GM21528 (cell line): Measurements from ENCODE around the gene NR5A1.

Experiments used
- ATAC-seq: cut with Tn5 transposase; IDR thresholded peaks from one replicate; pipeline ENCODE4 v1.9.1; 2021; ENCODE audit warnings: mild to moderate bottlenecking, moderate library complexity; ENCODE audit not compliant: unreplicated experiment, low FRiP score

NR5A1 gene

DNA sequence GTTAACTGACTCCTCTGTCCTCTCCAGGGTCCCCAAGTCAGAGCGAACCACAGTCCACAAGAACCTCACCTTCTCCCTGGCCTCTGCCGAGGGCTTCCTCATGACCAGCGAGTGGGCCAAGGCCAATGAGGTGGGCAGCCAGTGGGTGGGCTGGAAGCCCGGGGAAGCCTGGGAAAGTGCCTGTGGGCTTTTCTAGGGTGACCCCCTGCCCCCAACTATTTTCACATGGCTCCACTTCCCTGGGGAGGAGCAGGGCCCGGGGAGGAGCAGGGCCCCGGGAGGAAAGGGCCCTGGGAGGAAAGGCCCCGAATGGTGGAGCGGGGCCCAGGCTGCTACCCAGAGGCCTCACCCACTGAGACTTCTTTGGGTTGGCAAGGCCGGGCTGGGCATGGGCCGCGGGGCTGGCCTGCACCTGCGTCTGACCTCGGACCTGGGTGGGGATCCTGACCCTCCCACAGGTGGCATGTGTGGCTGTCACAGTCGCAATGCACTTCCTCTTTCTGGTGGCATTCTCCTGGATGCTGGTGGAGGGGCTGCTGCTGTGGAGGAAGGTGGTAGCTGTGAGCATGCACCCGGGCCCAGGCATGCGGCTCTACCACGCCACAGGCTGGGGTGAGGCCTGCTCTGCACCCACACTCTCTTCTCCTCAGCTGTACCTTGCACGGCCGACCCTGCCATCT lies 39.0 kb downstream of the NR5A1 start:
- ATAC-seq, result no peak

DNA sequence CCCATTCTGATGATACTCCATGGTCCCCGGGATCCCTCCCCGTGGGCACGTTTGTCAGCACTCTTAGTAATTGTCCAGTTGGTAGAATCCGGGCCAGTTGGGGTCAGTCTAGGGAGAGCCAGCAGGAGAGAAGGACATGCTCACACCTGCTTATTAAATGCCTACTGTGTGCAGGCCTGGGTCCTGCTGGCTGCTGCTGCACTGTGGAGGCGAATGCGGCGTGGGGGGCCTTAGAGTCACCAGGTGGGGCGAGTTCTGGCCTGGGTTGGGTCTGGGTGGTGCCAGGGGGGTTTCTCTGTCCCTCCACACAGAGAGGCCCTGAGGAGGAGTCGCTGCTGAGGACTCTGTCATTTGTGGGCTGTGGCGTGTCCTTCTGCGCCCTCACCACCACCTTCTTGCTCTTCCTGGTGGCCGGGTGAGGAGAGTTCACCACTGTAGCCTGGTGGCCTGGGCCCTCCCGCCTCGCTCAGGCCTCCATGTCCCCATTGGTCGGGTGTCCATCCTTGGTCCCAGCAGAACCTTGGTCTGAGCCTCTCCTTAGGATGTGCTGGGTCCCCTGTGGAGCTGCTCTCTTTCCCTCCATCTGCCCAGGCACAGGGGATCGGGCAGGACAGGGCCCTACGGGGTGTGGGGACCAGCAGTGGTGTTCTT lies 39.7 kb downstream of the NR5A1 start:
- ATAC-seq, result no peak

DNA sequence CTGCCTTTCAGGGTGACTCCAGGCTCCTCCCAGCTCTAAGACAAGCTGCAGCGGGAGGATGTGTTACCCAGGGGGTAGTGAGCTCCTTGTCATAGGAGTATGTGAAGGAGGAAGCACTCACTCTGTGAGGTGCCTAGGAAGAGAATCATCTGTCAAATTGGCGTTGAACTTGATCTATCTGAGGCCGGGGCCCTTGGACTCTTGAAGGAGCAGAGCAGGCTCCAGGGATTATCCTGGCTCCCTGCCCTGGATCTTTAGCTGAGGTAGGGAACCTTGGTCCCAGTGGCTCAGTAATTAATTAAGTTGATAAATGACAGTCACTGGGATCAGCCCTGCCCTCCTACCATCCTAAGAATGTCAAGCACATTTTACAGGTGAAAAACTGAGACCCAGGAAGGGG lies 41.5 kb downstream of the NR5A1 start:
- ATAC-seq, result no peak

DNA sequence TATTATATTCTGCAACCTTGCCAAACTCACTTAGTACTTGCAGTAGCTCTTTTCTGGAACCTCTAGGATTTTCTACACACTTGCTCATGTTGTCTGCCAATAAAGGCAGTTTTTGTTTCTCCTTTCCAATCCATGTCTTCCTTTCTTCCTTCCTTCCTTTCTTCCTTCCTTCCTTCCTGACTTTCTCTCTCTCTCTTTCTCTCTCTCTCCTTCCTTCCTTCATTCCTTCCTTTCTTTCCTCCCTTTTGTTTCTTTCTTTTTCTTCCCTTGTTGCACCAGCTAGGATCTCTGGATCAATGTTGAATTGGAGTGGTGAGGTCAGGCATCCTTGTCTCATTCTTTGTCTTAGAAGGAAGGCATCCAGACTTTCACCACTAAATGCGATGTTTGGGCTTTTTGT lies 44.5 kb downstream of the NR5A1 start:
- ATAC-seq, result no peak

DNA sequence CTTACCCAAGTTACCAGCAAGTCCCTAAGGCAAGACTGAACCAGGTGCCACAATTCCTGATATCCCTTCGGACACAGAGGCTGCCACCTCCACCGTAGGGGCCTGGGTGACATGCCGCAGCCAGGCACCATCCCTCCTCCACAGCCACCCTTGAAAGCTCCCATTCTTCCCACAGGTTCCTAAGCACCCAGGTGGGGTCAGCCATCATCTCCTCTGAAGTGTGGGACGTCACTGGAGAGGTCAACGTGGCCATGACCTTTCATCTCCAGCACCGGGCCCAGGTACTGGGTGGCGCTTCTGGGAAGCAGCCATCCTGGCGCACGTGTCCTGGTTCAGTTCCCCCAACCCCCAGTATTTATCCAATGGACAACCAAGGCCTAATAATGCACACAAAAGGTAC lies 48.8 kb downstream of the NR5A1 start:
- no peak for ATAC-seq

DNA sequence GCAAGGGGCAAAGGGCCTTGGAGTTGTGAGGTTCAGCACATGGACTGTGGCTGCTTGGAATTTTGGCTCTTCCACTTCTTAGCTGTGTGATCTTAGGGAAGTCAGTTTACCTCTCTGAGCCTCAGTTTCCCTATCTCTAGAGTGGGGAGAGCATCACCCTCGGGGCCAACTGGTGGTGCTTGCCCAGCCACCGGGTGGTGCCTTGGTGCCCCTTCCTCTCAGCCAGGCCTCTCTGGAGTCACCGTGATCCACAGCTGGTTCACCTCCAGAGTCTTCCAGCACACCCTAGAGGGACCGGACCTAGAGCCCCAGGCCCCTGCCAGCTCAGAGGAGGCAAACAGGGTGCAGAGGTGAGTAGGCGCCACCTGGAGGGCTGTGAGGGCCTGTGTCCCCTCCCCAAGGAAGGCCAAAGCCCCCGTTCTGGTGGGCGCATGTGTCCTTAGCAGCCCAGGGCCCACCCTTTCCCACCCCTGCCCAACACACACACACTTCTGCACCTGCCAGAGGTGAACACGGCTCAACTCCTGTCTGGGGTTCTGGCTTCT lies 49.2 kb downstream of the NR5A1 start:
- ATAC-seq, result no peak

DNA sequence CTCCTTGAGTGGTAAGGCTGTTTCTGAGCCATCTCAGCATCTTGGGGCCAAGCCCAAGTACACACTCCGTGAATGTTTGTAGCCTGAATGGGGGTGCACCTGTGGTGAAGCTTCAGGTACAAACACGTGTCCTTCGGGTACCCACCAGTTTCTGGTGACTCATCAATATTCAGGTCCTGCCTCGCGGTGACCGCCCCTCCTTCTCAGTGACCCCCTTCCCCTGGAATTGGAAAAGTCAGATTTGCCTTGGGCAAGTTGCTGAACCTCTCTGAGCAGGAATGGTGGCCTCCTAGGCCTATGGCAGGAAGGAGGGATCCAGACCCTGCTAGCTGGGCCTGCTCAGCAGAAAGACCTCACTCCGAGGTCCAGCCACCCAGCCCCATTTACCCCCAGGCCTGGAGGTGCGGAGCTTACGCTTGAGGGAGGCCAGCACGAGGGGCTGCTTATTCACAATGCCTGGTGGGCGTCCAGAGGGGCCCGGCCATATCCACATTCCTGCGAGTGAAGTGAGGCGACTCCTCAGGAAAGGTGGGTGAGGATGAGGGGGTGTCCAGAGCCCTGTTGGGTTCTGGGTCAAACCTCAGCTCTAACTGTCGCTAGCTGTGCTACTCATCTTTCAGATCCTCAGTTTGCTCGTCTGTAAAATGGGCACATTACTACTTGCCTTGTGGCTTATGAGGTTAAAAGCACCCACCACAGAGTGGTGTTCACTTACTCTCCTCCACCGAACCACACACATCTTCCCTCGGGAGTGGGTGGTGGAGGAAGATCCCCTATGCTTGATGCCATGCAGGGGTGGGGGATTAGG lies 49.9 kb downstream of the NR5A1 start:
- ATAC-seq, result no peak

DNA sequence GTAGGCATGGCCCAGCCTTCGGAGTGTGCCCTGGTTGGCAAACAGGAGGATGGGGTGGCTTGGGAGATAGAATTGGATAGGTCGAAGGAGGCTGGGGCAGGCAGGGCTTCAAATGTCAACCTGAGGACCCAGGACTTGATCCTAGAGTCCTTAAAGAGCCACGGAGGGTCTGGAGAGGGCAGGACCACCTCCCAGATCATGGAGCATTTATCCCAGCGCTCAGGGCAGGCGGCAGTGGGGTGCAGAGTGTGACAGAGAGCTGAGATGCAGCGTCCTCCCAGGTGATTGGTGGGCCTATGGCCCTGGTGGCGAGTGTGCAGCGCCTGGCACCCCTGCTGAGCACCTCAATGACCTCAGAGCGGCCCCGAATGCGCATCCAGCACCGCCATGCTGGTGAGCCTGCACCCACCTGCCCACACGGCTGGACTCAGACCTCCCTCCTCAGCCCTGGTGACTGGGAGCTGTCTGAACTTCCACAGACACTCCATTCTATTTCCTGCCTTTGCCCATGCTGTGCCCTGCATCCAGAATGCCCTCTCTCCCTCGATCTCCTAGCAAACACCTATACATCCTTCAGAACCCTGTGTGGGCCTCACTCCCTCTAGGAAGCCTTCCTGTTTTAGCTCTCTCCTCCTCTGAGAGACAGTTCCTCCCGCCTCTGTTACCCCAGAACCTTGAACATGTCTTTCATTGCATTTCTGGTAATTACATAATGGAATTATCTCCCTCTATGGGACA lies 50.7 kb downstream of the NR5A1 start:
- ATAC-seq, result no peak

DNA sequence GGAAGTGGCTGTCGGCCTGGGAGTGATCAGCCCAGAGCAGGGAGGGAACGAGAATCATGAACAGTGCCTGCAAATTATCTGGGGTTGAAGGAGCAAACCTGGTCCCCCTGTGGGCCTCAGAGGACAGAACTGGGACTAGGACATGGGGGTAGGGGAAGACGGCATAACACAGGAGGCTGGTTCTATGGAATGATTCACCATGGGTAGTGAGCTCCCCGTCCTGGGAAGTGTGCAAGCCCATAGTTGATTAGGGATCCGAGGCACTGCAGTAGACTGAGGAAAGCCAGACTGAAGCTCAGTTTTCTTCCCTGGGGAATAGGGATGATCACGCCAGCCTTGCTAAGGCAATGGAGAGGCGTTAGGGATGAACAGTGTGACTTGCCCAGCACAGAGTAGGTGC lies 51.4 kb downstream of the NR5A1 start:
- no peak for ATAC-seq

DNA sequence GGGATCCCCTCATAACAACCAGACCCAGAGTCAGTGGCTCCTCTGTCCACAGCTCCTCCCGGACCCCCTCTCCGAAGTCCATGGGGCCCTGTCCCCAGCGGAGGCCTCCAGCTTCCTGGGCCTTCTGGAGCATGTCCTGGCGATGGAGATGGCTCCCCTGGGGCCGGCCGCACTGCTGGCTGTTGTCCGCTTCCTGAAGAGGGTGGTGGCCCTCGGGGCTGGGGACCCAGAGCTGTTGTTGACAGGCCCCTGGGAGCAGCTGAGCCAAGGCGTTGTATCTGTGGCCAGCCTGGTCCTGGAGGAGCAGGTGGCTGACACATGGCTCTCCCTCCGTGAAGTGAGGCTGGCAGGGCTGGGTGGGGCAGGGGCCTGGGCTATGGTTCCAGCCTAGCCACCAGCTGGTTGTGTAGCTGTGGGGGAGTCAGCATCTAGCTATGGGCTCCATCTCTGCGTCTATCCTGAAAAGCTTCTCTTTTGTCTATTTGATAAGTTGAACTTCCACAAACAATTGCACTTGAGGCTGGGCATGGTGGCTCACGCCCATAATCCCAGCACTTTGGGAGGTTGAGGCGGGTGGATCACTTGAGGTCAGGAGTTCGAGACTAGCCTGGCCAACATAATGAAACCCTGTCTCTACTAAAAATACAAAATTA lies 52.3 kb downstream of the NR5A1 start:
- no peak for ATAC-seq

DNA sequence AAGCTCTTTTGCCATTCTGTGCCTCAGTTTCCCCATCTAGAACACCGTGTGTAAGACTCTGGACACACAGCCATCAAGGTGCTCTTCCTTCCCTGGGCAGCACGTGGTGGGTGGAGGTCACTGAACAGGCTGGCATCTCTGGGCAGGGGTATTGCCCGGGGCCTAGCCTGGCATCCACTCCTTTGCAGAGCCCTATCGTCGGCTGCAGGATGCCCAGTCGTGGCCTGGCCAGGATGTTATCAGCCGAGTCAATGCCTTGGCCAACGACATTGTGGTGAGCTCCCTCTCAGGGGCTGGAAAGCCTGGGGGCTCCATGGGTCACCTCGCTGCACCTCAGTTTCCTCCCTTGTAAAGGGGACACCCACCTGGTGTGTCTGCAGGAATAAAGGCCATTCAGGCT lies 52.9 kb downstream of the NR5A1 start:
- no peak for ATAC-seq

DNA sequence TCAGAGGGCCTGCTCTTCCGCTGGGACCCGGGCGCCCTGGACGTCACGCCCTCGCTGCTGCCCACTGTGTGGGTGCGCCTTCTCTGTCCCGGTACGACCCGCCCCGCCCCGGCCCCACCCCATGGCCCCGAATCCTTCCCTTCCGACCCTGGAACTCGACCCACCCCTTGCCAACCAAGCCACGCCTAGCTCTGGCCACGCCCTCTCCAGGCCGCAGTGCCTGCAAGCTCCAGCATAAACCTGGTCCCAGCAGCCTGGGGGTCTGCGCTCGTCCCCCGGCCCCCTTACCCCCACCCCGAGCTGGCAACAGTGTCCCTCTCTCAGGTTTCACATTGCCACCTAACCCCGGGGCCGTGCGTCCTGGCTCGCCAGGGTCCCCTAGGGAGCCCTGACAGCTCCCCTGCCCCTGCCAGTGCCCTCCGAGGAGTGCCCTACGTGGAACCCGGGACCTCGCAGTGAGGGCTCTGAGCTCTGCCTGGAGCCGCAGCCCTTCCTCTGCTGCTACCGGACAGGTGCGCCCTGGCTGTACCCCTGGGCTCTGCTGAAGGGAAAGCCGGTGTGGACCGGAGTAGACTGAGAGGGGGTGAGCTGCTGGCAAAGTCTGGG lies 53.5 kb downstream of the NR5A1 start:
- ATAC-seq, result no peak

DNA sequence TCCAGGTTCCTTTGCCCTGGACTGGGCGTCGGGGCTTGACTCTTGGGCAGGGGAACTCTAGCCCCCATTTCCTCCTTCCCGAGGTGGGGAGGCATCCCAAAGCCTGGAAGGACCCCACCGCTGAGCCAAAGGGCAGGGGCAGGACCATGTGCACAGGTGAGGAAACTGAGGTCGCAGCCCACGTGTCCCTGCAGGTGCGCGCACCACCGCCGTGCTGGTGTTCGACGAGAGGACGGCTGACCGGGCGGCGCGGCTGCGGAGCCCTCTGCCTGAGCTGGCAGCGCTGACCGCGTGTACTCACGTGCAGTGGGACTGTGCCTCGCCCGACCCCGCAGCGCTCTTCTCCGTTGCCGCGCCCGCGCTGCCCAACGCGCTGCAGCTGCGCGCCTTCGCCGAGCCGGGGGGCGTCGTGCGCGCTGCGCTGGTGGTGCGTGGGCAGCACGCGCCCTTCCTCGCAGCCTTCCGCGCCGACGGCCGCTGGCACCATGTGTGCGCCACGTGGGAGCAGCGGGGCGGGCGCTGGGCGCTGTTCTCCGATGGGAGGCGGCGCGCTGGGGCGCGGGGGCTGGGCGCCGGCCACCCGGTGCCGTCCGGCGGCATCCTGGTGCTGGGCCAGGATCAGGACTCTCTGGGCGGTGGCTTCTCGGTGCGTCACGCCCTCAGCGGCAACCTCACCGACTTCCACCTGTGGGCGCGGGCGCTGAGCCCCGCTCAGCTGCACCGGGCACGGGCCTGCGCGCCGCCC lies 54.2 kb downstream of the NR5A1 start:
- no peak for ATAC-seq

DNA sequence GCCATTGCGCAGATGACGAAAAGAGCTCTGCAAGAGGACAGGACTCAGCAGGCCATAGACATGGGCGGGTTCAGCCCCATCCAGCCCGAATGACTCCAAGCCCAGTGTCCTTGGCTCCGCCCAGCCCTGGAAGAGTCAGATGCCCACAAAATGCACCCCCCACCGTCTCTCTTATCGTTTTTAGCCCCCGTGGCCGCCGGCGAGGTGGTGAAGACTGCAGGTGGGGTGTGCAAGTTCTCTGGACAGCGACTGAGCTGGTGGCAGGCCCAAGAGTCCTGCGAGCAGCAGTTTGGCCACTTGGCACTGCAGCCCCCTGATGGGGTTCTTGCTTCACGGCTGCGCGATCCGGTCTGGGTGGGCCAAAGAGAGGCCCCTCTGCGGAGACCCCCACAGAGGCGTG lies 54.9 kb downstream of the NR5A1 start:
- no peak for ATAC-seq

DNA sequence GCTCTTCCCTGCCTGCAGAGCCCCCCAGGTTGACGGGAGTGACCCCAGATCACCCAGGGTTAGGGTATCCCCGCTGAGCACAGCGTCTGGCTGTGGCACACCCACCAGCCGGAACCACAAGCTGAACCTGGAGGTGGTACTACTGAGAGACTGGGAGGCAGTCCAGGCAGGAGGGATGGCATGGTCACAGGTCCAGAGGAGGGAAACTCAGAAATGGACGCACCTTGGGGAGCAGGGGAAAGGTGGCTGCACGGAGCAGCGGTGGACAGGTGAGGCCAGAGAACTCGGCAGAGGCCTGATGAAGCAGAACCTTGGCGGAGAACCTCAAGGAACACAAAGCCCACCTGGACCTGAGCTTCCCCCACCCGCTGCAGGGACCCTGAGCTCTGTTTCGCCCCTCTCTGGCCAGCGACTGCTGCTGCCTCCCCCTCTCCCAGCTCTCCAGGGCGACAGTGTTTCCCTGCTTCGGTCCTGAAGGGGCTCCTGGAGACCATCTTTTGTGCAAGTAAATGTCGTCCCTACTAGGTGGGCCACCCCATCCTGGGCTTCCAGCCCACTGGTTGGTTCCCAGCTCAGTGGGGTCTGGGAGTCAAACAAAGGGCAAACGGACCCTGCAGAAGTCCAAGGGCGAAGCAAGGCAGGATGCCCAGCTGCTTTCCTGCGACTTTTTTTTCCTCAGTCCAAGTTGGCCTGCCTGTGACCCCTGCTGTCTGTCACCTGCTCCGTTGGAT lies 56.1 kb downstream of the NR5A1 start:
- ATAC-seq, result no peak

DNA sequence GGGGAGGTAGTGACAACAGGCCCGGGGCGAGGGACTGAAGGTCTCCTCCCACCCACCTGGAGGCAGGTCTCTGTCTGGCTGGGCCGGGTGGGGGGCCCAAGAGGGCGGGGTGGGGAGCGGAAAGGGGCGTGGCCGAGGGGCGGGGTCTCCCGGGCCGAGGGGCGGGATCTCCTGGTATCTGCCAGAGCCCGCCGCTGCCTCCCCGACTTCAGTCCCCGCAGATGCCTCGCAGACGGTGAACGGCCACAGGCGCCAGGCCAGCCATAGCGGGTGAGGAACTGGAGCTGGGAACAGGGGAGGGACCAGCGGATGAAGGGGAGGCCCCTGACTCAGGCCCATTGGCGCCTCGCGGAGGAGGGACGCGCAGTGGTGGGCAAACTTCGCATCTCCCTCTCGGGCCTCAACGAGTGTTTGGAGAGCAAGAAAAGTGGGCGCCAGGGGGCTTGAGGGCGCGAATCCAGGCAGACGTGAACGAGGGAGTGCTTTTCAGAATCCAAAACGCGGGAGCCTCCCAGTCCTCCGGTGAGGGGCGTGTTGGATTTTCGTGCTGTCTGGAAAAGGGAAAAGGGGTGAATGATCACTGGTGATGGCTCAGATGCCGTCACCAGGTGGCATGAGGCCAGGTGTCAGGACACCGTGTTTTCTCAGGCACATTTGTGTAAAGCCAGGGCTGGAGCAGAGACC lies 56.8 kb downstream of the NR5A1 start, which contains the start of gene ADGRD2:
Gene ADGRD2 (plus strand): TSS at position 211 of the 684 bp plus-strand sequence. CDS start 1,216 bp downstream, outside the sequence.
- ATAC-seq, result no peak

DNA sequence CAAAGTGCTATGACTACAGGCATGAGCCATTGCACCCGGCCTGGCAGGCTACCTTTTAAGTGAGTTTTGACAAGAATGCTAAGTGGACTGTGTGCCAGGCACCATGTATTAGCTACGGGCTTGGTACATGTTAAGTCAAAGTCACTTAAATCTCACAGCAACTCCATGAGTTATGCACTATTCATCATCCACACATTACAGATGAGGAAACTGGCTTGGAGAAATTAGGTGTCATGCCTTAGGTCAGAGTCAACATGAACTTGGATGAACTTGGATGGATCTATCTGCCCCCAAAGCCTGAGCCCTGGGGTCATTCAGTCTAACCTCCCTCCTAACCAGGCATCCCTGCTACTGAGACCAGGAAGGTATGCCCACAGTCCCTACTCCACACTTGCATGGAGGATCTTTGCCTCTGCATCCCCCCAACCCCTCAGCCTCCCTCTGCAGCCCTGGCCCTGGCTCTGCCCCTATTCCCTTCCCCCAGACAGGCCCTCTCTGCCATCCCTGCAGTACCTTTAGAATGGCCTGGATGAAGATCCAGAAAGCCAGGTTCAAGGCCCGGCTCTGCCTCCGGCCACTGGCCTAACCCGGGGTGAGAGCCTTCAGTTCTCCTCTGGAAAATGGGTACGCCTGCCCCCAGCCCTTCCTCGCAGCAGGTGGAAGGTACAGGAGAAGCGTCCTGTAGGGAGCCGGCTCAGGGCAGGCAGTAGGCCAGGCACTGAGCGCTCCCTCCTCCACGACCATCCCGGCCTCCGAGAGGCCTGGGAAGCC lies 57.6 kb downstream of the NR5A1 start:
- ATAC-seq, result no peak
